ENCODE data around the gene ADCYAP1. TPM values are rescaled to one million over a fixed set of nuclear protein-coding genes. Genes with fewer than 3 reads are reported as not detected.
A peak's percentile ranks its signal among the peaks of the same experiment; 100 is the strongest.

The ADCYAP1 gene
- polyA plus RNA-seq, 2 of the 4 experiments (the other 2 are of a cell fraction): not detected

DNA sequence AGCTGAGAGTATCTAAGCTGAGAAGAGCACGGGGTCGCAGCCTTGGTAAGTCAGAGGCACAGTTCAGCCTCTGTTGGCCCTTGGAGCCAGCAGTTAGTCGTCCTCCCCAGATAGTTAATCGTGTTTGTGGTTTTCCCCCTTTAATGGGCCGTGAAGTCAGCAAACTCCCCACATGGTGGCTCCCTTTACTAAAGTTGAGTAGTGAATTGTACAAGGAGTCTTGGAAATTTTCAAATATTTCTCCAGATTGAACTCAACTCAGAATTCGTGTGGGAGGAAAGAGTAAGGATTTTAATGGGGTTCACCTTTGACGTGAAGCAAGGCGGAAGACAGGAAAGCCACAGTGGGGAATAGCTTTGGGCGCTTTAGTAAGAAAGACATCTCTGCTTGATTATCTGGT lies 2.4 kb upstream of the ADCYAP1 start:
- Histone ChIP-seq H3K27ac (no peak overlapping the region), H3K4me2 (no peak overlapping the region), H3K9me3 (no peaks in the 10 kb centered on the region), H3K4me3 (no peak overlapping the region), H3K4me1 (peaks cover 6% of the 10 kb centered on the region; the same call in 1 of the 3 replicates)
- DNase-seq (ENCODE audit: low read depth in 1 of 2, low spot score in 1 of 2) (no peak), FAIRE-seq (no peak), ATAC-seq (no peak)
- WGBS (ENCODE audit: missing lambda C conversion rate): 20% methylated on average over 9 of the region's 9 CpGs
- CTCF ChIA-PET: interaction anchor here (0.7 to 1.5 kb wide), 2 partner anchors 59 to 63 kb away, joined by 3 to 6 read pairs; no protein-coding TSS in a partner anchor
- POLR2A ChIA-PET: no interaction called here
- TF ChIP-seq TP53 (CRISPR knock-in tag; IDR thresholded peaks at IDR 0.05) (no peak), ZSCAN20 (CRISPR knock-in tag; IDR thresholded peaks at IDR 0.05) (no peak), RAD21 (conservative IDR thresholded peaks at IDR 0.05 in 1 of 2, IDR thresholded peaks at IDR 0.05 in 1 of 2) (peak; percentile 27 to 30; a peak in 2 of 5 replicates)

DNA sequence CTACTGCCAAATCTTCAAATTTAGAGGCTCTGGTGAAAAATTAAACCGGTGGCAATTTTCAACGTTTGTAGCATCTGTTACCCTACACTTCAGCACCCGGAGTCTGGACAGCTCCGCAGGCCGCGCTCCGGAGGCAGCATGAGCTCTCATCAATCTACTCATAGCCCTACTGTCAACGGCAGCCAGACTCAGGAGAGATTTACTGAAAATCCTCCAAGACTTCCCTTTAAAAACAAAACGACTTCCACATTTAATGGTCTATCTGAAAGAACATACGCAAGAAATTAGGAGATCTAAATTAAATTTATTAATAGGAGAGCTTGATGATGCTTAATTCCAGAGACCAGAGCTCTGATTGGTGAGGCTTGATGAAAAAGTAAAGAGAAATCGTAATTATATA lies 970 bp upstream of the ADCYAP1 start:
- no peak for ATAC-seq
- FAIRE-seq: no peak
- no peaks in the 10 kb centered on the region for H3K9me3 ChIP-seq
- ChIA-PET POLR2A (no interaction called here), CTCF (no interaction called here)
- DNase-seq (ENCODE audit: low read depth in 1 of 2, low spot score in 1 of 2): peak in 1 of 2 experiments; percentile 24
- H3K4me2 ChIP-seq: no peak overlapping the region
- 8% methylated on average over 11 of the region's 11 CpGs for WGBS (ENCODE audit: missing lambda C conversion rate)
- no peak overlapping the region for H3K27ac ChIP-seq
- H3K4me3 ChIP-seq: no peak overlapping the region
- peaks cover 9% of the 10 kb centered on the region; the same call in 1 of the 3 replicates for H3K4me1 ChIP-seq
- TF ChIP-seq RAD21 (conservative IDR thresholded peaks at IDR 0.05 in 1 of 2, IDR thresholded peaks at IDR 0.05 in 1 of 2) (no peak), HOXB5 (CRISPR knock-in tag; IDR thresholded peaks at IDR 0.05) (peak; percentile 41; the same call in 1 of the 2 replicates), EHF (CRISPR knock-in tag; IDR thresholded peaks at IDR 0.05) (no peak), EHMT2 (IDR thresholded peaks at IDR 0.05; ENCODE audit: low read depth) (peak; percentile 74), KDM5A (IDR thresholded peaks at IDR 0.05) (no peak), POLR2AphosphoS2 (conservative IDR thresholded peaks at IDR 0.05; ENCODE audit: low read length) (no peak)
- TF ChIP-seq, protein P1, sequence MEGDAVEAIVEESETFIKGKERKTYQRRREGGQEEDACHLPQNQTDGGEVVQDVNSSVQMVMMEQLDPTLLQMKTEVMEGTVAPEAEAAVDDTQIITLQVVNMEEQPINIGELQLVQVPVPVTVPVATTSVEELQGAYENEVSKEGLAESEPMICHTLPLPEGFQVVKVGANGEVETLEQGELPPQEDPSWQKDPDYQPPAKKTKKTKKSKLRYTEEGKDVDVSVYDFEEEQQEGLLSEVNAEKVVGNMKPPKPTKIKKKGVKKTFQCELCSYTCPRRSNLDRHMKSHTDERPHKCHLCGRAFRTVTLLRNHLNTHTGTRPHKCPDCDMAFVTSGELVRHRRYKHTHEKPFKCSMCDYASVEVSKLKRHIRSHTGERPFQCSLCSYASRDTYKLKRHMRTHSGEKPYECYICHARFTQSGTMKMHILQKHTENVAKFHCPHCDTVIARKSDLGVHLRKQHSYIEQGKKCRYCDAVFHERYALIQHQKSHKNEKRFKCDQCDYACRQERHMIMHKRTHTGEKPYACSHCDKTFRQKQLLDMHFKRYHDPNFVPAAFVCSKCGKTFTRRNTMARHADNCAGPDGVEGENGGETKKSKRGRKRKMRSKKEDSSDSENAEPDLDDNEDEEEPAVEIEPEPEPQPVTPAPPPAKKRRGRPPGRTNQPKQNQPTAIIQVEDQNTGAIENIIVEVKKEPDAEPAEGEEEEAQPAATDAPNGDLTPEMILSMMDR (IDR thresholded peaks at IDR 0.05): no peak
- TF ChIP-seq, protein P2, sequence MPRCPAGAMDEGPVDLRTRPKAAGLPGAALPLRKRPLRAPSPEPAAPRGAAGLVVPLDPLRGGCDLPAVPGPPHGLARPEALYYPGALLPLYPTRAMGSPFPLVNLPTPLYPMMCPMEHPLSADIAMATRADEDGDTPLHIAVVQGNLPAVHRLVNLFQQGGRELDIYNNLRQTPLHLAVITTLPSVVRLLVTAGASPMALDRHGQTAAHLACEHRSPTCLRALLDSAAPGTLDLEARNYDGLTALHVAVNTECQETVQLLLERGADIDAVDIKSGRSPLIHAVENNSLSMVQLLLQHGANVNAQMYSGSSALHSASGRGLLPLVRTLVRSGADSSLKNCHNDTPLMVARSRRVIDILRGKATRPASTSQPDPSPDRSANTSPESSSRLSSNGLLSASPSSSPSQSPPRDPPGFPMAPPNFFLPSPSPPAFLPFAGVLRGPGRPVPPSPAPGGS (IDR thresholded peaks at IDR 0.05): no peak
- TF ChIP-seq, protein P3, sequence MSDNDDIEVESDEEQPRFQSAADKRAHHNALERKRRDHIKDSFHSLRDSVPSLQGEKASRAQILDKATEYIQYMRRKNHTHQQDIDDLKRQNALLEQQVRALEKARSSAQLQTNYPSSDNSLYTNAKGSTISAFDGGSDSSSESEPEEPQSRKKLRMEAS (IDR thresholded peaks at IDR 0.05): no peak
- TF ChIP-seq, protein P4, sequence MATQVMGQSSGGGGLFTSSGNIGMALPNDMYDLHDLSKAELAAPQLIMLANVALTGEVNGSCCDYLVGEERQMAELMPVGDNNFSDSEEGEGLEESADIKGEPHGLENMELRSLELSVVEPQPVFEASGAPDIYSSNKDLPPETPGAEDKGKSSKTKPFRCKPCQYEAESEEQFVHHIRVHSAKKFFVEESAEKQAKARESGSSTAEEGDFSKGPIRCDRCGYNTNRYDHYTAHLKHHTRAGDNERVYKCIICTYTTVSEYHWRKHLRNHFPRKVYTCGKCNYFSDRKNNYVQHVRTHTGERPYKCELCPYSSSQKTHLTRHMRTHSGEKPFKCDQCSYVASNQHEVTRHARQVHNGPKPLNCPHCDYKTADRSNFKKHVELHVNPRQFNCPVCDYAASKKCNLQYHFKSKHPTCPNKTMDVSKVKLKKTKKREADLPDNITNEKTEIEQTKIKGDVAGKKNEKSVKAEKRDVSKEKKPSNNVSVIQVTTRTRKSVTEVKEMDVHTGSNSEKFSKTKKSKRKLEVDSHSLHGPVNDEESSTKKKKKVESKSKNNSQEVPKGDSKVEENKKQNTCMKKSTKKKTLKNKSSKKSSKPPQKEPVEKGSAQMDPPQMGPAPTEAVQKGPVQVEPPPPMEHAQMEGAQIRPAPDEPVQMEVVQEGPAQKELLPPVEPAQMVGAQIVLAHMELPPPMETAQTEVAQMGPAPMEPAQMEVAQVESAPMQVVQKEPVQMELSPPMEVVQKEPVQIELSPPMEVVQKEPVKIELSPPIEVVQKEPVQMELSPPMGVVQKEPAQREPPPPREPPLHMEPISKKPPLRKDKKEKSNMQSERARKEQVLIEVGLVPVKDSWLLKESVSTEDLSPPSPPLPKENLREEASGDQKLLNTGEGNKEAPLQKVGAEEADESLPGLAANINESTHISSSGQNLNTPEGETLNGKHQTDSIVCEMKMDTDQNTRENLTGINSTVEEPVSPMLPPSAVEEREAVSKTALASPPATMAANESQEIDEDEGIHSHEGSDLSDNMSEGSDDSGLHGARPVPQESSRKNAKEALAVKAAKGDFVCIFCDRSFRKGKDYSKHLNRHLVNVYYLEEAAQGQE (IDR thresholded peaks at IDR 0.05): peak; percentile 93
- TF ChIP-seq, protein P5, sequence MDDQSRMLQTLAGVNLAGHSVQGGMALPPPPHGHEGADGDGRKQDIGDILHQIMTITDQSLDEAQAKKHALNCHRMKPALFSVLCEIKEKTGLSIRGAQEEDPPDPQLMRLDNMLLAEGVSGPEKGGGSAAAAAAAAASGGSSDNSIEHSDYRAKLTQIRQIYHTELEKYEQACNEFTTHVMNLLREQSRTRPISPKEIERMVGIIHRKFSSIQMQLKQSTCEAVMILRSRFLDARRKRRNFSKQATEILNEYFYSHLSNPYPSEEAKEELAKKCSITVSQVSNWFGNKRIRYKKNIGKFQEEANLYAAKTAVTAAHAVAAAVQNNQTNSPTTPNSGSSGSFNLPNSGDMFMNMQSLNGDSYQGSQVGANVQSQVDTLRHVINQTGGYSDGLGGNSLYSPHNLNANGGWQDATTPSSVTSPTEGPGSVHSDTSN (IDR thresholded peaks at IDR 0.05): no peak

All from A549 (cell line).